OCI-LY7 (cell line): ENCODE data around the gene ADAMTS2. TPM values are rescaled to one million over a fixed set of nuclear protein-coding genes. Genes with fewer than 3 reads are reported as not detected.

ENCODE experiments used
- BruUV-seq: library from RNA; stranded (reverse); fragments of 400-500 nt; replicated peaks from 2 replicates; lab custom pipeline; 2021; lab: Mats Ljungman, UMichigan
- CTCF ChIA-PET: fragments of 300-600 bp; sonication (Branson Sonifier 250); formaldehyde crosslinking; loops from one replicate; lab custom pipeline; 2022; ENCODE audit warnings: antibody characterized with exemption; ENCODE audit not compliant: unreplicated experiment; lab: Charles Lee
- POLR2A ChIA-PET: fragments of 300-600 bp; sonication (Branson Sonifier 250); formaldehyde crosslinking; loops from one replicate; lab custom pipeline; 2022; ENCODE audit warnings: antibody characterized with exemption; lab: Charles Lee
- DNase-seq: peaks from one replicate; pipeline ENCODE4 v3.0.0-alpha.2; 2015; ENCODE audit warnings: low spot score
- H2AFZ ChIP-seq: fragments of 200-600 bp; sonication (generic), shearing (Covaris generic); 2 replicates; pipeline ENCODE4 v1.6.1; 2014; ENCODE audit warnings: mild to moderate bottlenecking, antibody characterized with exemption, low read length, moderate library complexity
- H3K27ac ChIP-seq: fragments of 200-600 bp; sonication (generic); 2 replicates; pipeline ENCODE4 v1.5.1; 2014; ENCODE audit warnings: mixed run types, low read depth, mild to moderate bottlenecking, moderate library complexity, low read length, inconsistent platforms; ENCODE audit not compliant: poor library complexity, severe bottlenecking
- H3K36me3 ChIP-seq: fragments of 200-600 bp; sonication (generic); 2 replicates; pipeline ENCODE4 v1.6.1; 2014; ENCODE audit warnings: mild to moderate bottlenecking, antibody characterized with exemption, low read length, moderate library complexity, mixed read lengths; ENCODE audit not compliant: insufficient read depth
- H3K4me1 ChIP-seq: fragments of 200-600 bp; sonication (generic); 2 replicates; pipeline ENCODE4 v1.5.1; 2014; ENCODE audit warnings: mild to moderate bottlenecking, low read length; ENCODE audit not compliant: insufficient read depth, poor library complexity, severe bottlenecking
- H3K4me2 ChIP-seq: fragments of 200-600 bp; sonication (generic); 2 replicates; pipeline ENCODE4 v1.6.1; 2014; ENCODE audit warnings: mild to moderate bottlenecking, low read length
- H3K4me3 ChIP-seq: fragments of 200-600 bp; sonication (generic); 2 replicates; pipeline ENCODE4 v1.5.1; 2014; ENCODE audit warnings: mild to moderate bottlenecking, low read depth, low read length; ENCODE audit not compliant: poor library complexity, severe bottlenecking
- H3K79me2 ChIP-seq: fragments of 200-600 bp; sonication (generic); 2 replicates; pipeline ENCODE4 v1.6.1; 2016; ENCODE audit warnings: low read depth, mild to moderate bottlenecking, low read length, moderate library complexity, mixed read lengths; ENCODE audit not compliant: insufficient read depth
- H3K9me2 ChIP-seq: fragments of 200-600 bp; sonication (generic); 2 replicates; pipeline ENCODE4 v1.6.1; 2016; ENCODE audit warnings: mild to moderate bottlenecking, low read length, mixed read lengths; ENCODE audit not compliant: insufficient read depth
- H3K9me3 ChIP-seq: fragments of 200-600 bp; sonication (generic); 2 replicates; pipeline ENCODE4 v1.6.1; 2014; ENCODE audit warnings: mild to moderate bottlenecking, mixed run types, low read length, mixed read lengths
- H4K20me1 ChIP-seq: fragments of 200-600 bp; sonication (generic); 2 replicates; pipeline ENCODE4 v1.6.1; 2014; ENCODE audit warnings: mild to moderate bottlenecking, antibody characterized with exemption, low read length, moderate library complexity, mixed read lengths; ENCODE audit not compliant: insufficient read depth
- EZH2phosphoT487 ChIP-seq: fragments of 200-600 bp; sonication (generic); IDR thresholded peaks from 2 replicates; pipeline ENCODE4 v1.6.1; 2018; ENCODE audit warnings: low read depth, borderline replicate concordance, mild to moderate bottlenecking, mixed run types, antibody characterized with exemption, low read length, moderate library complexity, mixed read lengths
- intact Hi-C: fragments of 100-400 bp; cut with micrococcal nuclease; formaldehyde crosslinking; loops from one replicate; pipeline ENCODE4 v1.10.0; 2022; ENCODE audit not compliant: unreplicated experiment
- total RNA-seq, 2 experiments: library from RNA; depleted of rRNA in 1 of 2; stranded (reverse); fragments of >200 nt in 1 of 2; shearing (Covaris generic) in 1 of 2; gene quantifications; 2 replicates each; pipeline ENCODE4 v1.2.3, GENCODE V29; 2014 to 2022
- TF ChIP-seq, protein P1 (sequence below): fragments of 200-600 bp; sonication (generic); conservative IDR thresholded peaks from 2 replicates; pipeline ENCODE4 v1.5.1; 2014; ENCODE audit warnings: mild to moderate bottlenecking, antibody characterized with exemption, low read length, moderate library complexity, mixed read lengths

ADAMTS2 gene
- total RNA-seq, 2 experiments from 2014 or later, result not detected

GRCh38 chr5:179319741-179320281 is 25.4 kb downstream of the ADAMTS2 start:
- Histone ChIP-seq H3K9me3 (no peaks in the 10 kb centered on the region), H3K4me1 (no peaks in the 10 kb centered on the region), H2AFZ (no peak overlapping the region), H3K4me2 (no peak overlapping the region), H3K36me3 (no peaks in the 10 kb centered on the region), H3K9me2 (no peaks in the 10 kb centered on the region), H3K27ac (no peak overlapping the region), H3K4me3 (no peak overlapping the region), H4K20me1 (no peaks in the 10 kb centered on the region), H3K79me2 (no peaks in the 10 kb centered on the region)
- intact Hi-C loops, result no loop called here
- ChIA-PET CTCF (no interaction called here), POLR2A (interaction anchor here (0.6 kb wide), 1 partner anchor 113 kb away, joined by 3 read pairs; no protein-coding TSS in a partner anchor)
- TF ChIP-seq, protein P1, sequence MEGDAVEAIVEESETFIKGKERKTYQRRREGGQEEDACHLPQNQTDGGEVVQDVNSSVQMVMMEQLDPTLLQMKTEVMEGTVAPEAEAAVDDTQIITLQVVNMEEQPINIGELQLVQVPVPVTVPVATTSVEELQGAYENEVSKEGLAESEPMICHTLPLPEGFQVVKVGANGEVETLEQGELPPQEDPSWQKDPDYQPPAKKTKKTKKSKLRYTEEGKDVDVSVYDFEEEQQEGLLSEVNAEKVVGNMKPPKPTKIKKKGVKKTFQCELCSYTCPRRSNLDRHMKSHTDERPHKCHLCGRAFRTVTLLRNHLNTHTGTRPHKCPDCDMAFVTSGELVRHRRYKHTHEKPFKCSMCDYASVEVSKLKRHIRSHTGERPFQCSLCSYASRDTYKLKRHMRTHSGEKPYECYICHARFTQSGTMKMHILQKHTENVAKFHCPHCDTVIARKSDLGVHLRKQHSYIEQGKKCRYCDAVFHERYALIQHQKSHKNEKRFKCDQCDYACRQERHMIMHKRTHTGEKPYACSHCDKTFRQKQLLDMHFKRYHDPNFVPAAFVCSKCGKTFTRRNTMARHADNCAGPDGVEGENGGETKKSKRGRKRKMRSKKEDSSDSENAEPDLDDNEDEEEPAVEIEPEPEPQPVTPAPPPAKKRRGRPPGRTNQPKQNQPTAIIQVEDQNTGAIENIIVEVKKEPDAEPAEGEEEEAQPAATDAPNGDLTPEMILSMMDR, result no peak
- no peak for TF ChIP-seq EZH2phosphoT487
- BruUV-seq, result no TSS peak
- DNase-seq, result no peak

DNA sequence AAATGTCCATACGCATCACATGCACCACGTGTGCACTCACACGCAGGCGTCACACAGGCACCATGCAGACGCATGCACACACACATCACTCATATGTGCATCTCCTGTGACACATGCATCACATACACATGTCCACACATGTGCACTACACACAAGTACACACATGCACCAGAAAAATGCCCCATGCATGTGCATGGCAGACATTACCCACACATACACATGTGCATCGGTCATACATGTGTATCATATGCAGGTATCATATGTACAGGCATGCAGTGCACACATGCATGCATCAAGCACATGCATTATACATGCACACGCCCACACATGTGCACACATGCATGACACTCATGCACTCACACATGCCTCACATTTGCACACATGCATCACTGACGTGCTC is 26.1 kb downstream of the ADAMTS2 start:
- H4K20me1 ChIP-seq, result no peaks in the 10 kb centered on the region
- TF ChIP-seq EZH2phosphoT487, result no peak
- TF ChIP-seq, protein P1, result no peak
- POLR2A ChIA-PET, result no interaction called here
- H3K79me2 ChIP-seq, result no peaks in the 10 kb centered on the region
- H3K36me3 ChIP-seq, result no peaks in the 10 kb centered on the region
- H3K4me2 ChIP-seq, result no peak overlapping the region
- H3K4me1 ChIP-seq, result no peaks in the 10 kb centered on the region
- no peaks in the 10 kb centered on the region for H3K9me2 ChIP-seq
- intact Hi-C loops, result no loop called here
- CTCF ChIA-PET, result no interaction called here
- no TSS peak for BruUV-seq
- no peak overlapping the region for H2AFZ ChIP-seq
- no peak overlapping the region for H3K27ac ChIP-seq
- DNase-seq, result no peak
- no peaks in the 10 kb centered on the region for H3K9me3 ChIP-seq
- H3K4me3 ChIP-seq, result no peak overlapping the region

- Histone ChIP-seq H3K4me2 (no peak overlapping the region), H3K79me2 (no peaks in the 10 kb centered on the region), H4K20me1 (no peaks in the 10 kb centered on the region), H2AFZ (no peak overlapping the region), H3K9me3 (no peaks in the 10 kb centered on the region), H3K36me3 (no peaks in the 10 kb centered on the region), H3K4me3 (no peak overlapping the region), H3K9me2 (no peaks in the 10 kb centered on the region), H3K27ac (no peak overlapping the region), H3K4me1 (no peaks in the 10 kb centered on the region)
- intact Hi-C loops, result no loop called here
- no peak for DNase-seq
- TF ChIP-seq, protein P1, result no peak
- no peak for TF ChIP-seq EZH2phosphoT487
- ChIA-PET POLR2A (no interaction called here), CTCF (no interaction called here)
- BruUV-seq, result no TSS peak
Measured at GRCh38 chr5:179318221-179318955, 26.9 kb downstream of the ADAMTS2 start.
